Stimulated activated CD4-positive, alpha-beta T cell treated with anti-CD3 and anti-CD28 coated beads, Interleukin-2, amount 100 ng/mL, for 4 hours (primary cell): ENCODE measurements around the gene GRIN1.
A peak's percentile ranks its signal among the peaks of the same experiment; 100 is the strongest.

Source experiments
- DNase-seq: peaks from one replicate; pipeline ENCODE4 v3.0.0-alpha.2; 2020; ENCODE audit warnings: low read depth

Gene GRIN1

GRCh38 chr9:137138722-137139467, at the start of gene GRIN1:
Gene GRIN1 (plus strand): TSS chr9:137139154. CDS start chr9:137139487, 333 bp downstream.
- DNase-seq, result no peak

- DNase-seq, result no peak
These were observed 49.6 kb upstream of the GRIN1 start for GRCh38 chr9:137089232-137089947.

- DNase-seq, result peak; percentile 77
These were observed 43.1 kb upstream of the GRIN1 start for GRCh38 chr9:137095664-137096517.

- DNase-seq, result no peak
These were observed 42.0 kb upstream of the GRIN1 start for GRCh38 chr9:137096785-137097546.

- DNase-seq, result no peak
These were observed 41.0 kb upstream of the GRIN1 start for GRCh38 chr9:137097761-137098462.

- DNase-seq, result no peak
These were observed 39.7 kb upstream of the GRIN1 start for GRCh38 chr9:137099231-137099630.

- DNase-seq, result no peak
These were observed 35.6 kb upstream of the GRIN1 start for GRCh38 chr9:137103206-137103999.

GRCh38 chr9:137105814-137106661, 32.9 kb upstream of the GRIN1 start:
- no peak for DNase-seq

- no peak for DNase-seq
These were observed 32.2 kb upstream of the GRIN1 start for GRCh38 chr9:137106662-137107250.

- DNase-seq, result no peak
These were observed 31.5 kb upstream of the GRIN1 start for GRCh38 chr9:137107312-137107921.

GRCh38 chr9:137107982-137108381, 31.0 kb upstream of the GRIN1 start:
- no peak for DNase-seq

GRCh38 chr9:137108608-137109249, 30.2 kb upstream of the GRIN1 start:
- no peak for DNase-seq

GRCh38 chr9:137109250-137110146, 29.5 kb upstream of the GRIN1 start:
- DNase-seq, result no peak

- no peak for DNase-seq
These were observed 28.6 kb upstream of the GRIN1 start for GRCh38 chr9:137110147-137110910.

- no peak for DNase-seq
These were observed 27.8 kb upstream of the GRIN1 start for GRCh38 chr9:137110911-137111787.
